ENCODE measurements around the gene UGT1A3. TPM values are rescaled to one million over a fixed set of nuclear protein-coding genes. Genes with fewer than 3 reads are reported as not detected.
A peak's percentile ranks its signal among the peaks of the same experiment; 100 is the strongest.
"Not testable (repeated sequence)": the region's sequence is repeated elsewhere in the genome, so short reads cannot be mapped to it uniquely, and the experiment has no call there.

The UGT1A3 gene
- not detected in 2 replicates for total RNA-seq (2014; rRNA removed; shearing (Covaris generic))

GRCh38 chr2:233728723-233729301, at the start of gene UGT1A3:
Gene UGT1A3, plus strand, starts transcription at chr2:233729042. Its CDS starts 85 bp downstream, at chr2:233729127.
- no peak for DNase-seq (ENCODE audit: low read depth)

GRCh38 chr2:233679196-233679595, 49.6 kb upstream of the UGT1A3 start:
- no peak for DNase-seq (ENCODE audit: low read depth)

- no peak for DNase-seq (ENCODE audit: low read depth)
Measured at GRCh38 chr2:233680361-233681045, 48.3 kb upstream of the UGT1A3 start.

- DNase-seq (ENCODE audit: low read depth), result no peak
Measured at GRCh38 chr2:233681521-233682099, 47.2 kb upstream of the UGT1A3 start, which contains the start of gene UGT1A7. Gene UGT1A7, plus strand, starts transcription at chr2:233681901. Its CDS starts 37 bp downstream, at chr2:233681938.

- DNase-seq (ENCODE audit: low read depth), result no peak
Measured at GRCh38 chr2:233684640-233685039, 44.2 kb upstream of the UGT1A3 start.

- DNase-seq (ENCODE audit: low read depth), result no peak
Measured at GRCh38 chr2:233686928-233687327, 41.9 kb upstream of the UGT1A3 start.

GRCh38 chr2:233688341-233688740, 40.5 kb upstream of the UGT1A3 start:
- no peak for DNase-seq (ENCODE audit: low read depth)

- no peak for DNase-seq (ENCODE audit: low read depth)
Measured at GRCh38 chr2:233689031-233689430, 39.8 kb upstream of the UGT1A3 start.

GRCh38 chr2:233689501-233689900, 39.3 kb upstream of the UGT1A3 start:
- no peak for DNase-seq (ENCODE audit: low read depth)

- peak; percentile 39 for DNase-seq (ENCODE audit: low read depth)
Measured at GRCh38 chr2:233690444-233690843, 38.4 kb upstream of the UGT1A3 start.

- DNase-seq (ENCODE audit: low read depth), result no peak
Measured at GRCh38 chr2:233691443-233692433, 37.1 kb upstream of the UGT1A3 start.

GRCh38 chr2:233692648-233693047, 36.2 kb upstream of the UGT1A3 start, which contains the start of gene UGT1A6:
Gene UGT1A6, plus strand, starts transcription at chr2:233692890. Its CDS starts 115 bp downstream, at chr2:233693005.
- no peak for DNase-seq (ENCODE audit: low read depth)

GRCh38 chr2:233693963-233694362, 34.9 kb upstream of the UGT1A3 start:
- no peak for DNase-seq (ENCODE audit: low read depth)

- DNase-seq (ENCODE audit: low read depth), result no peak
Measured at GRCh38 chr2:233698740-233699139, 30.1 kb upstream of the UGT1A3 start.

GRCh38 chr2:233699424-233700027, 29.3 kb upstream of the UGT1A3 start:
- DNase-seq (ENCODE audit: low read depth), result no peak

- DNase-seq (ENCODE audit: low read depth), result peak; percentile 66
Measured at GRCh38 chr2:233700028-233700635, 28.7 kb upstream of the UGT1A3 start.

GRCh38 chr2:233700842-233701241, 28.0 kb upstream of the UGT1A3 start:
- DNase-seq (ENCODE audit: low read depth), result not testable (repeated sequence)

GRCh38 chr2:233702238-233702637, 26.6 kb upstream of the UGT1A3 start:
- no peak for DNase-seq (ENCODE audit: low read depth)

GRCh38 chr2:233705911-233706506, 22.8 kb upstream of the UGT1A3 start:
- DNase-seq (ENCODE audit: low read depth), result peak; percentile 39

GRCh38 chr2:233706720-233707119, 22.1 kb upstream of the UGT1A3 start:
- peak; percentile 62 for DNase-seq (ENCODE audit: low read depth)
